22Rv1 (cell line): ENCODE measurements around the gene RPN2.

Experiments
- H3K27ac ChIP-seq: fragments of 450-650 bp; 2 replicates; pipeline ENCODE4 v1.5.1; 2017
- ZFX ChIP-seq: fragments of 450-650 bp; IDR thresholded peaks from 2 replicates; pipeline ENCODE4 v1.6.1; 2017; ENCODE audit warnings: antibody characterized with exemption, borderline replicate concordance
- TF ChIP-seq, protein P1 (sequence below): fragments of 450-650 bp; IDR thresholded peaks from 2 replicates; pipeline ENCODE4 v1.5.1; 2017; ENCODE audit warnings: mild to moderate bottlenecking

RPN2 gene

DNA sequence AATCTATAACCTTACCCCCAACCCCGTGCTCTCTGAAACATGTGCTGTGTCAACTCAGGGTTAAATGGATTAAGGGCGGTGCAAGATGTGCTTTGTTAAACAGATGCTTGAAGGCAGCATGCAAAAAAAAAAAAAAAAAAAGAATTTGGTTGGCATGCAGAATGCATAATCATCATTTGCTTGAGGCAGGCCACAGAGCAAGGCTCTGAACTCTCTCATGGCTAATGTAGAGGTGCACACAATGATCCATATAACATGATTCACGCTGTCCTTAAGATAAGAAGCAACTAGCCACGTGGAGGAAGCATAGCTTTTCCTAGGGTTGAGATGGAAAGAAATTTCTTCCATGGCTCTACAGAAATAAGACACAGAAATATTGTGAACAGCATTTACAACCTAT lies 27.6 kb upstream of the RPN2 start:
- no peak overlapping the region for H3K27ac ChIP-seq
- TF ChIP-seq ZFX = no peak
- TF ChIP-seq, protein P1, sequence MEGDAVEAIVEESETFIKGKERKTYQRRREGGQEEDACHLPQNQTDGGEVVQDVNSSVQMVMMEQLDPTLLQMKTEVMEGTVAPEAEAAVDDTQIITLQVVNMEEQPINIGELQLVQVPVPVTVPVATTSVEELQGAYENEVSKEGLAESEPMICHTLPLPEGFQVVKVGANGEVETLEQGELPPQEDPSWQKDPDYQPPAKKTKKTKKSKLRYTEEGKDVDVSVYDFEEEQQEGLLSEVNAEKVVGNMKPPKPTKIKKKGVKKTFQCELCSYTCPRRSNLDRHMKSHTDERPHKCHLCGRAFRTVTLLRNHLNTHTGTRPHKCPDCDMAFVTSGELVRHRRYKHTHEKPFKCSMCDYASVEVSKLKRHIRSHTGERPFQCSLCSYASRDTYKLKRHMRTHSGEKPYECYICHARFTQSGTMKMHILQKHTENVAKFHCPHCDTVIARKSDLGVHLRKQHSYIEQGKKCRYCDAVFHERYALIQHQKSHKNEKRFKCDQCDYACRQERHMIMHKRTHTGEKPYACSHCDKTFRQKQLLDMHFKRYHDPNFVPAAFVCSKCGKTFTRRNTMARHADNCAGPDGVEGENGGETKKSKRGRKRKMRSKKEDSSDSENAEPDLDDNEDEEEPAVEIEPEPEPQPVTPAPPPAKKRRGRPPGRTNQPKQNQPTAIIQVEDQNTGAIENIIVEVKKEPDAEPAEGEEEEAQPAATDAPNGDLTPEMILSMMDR = no peak

GRCh38 chr20:37152284-37152683 lies 26.8 kb upstream of the RPN2 start:
- TF ChIP-seq, protein P1 = no peak
- TF ChIP-seq ZFX = no peak

DNA sequence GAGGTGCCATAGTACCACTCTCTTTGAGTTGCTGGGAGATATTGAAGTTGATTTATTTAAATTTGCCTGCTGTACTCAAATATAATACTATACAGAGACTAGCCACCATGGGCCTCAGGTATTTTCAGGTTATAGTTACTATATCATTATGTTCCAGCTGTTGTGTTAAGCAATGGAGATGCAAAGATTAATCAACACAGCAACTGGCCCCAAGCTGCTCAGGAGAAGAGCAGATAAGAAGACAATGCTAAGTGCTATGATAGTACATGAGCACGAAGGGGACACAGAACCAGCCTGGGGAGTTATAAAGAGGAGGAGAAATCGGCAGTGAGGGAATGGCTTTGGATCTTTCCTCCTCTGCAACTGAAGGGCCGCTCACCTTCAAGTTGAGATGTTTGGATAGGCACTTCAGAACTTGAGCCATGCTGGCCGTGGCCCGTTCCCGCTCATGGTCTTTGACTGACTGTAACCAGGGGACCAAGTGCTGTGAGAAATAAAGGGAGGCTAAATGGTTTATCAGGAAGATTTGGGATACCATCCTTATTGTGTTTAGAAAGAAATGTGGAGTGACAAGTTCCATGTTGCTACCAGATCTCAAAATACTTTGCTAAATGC lies 24.3 kb upstream of the RPN2 start:
- TF ChIP-seq, protein P1 = no peak
- TF ChIP-seq ZFX = no peak
- no peak overlapping the region for H3K27ac ChIP-seq

More at GRCh38 chr20:37152284-37152683, 26.8 kb upstream of the RPN2 start:
- no peak overlapping the region for H3K27ac ChIP-seq

DNA sequence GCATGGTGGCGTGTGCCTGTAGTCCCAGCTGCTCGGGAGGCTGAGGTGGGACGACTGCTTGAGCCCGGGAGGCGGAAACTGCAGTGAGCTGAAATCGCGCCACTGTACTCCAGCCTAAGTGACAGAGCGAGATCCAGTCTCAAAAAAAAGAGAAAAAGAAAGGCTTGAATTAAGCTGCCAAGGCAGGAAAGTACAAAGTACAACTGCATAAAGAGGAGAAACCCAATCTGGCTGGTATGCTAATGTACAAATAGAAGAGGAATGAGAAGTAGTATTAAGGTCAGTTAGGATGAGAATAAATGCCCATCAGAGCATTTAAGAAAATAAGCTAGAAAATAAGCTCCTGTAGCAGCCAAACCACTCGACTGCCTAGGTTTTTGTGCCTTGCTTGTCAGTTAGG lies 23.1 kb upstream of the RPN2 start:
- no peak for TF ChIP-seq ZFX
- TF ChIP-seq, protein P1 = no peak
- H3K27ac ChIP-seq = no peak overlapping the region

DNA sequence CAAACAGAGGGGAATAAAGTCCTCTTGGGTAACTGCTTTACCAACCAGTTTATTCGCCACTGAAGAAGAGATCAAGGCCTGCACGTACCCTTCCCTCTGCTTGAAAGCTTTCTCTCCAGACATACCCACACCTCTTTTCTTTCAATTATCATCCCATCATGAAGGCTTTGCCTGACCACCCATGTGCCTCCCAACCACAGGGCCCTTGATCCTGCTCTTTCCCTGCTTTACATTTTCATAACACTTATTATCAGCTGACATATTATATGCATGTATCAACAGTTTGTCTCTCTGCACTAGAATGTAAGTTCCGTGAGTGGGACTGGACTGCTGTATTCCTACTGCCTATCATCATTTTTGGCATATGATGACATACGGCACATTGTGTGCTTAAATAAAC lies 20.9 kb upstream of the RPN2 start:
- 0 out of 2 replicates have a peak overlapping the region, but pooled peaks have one; percentile 26 for H3K27ac ChIP-seq
- no peak for TF ChIP-seq ZFX
- TF ChIP-seq, protein P1 = no peak

GRCh38 chr20:37160683-37161082 lies 18.4 kb upstream of the RPN2 start:
- TF ChIP-seq, protein P1 = no peak
- TF ChIP-seq ZFX = no peak
- no peak overlapping the region for H3K27ac ChIP-seq

DNA sequence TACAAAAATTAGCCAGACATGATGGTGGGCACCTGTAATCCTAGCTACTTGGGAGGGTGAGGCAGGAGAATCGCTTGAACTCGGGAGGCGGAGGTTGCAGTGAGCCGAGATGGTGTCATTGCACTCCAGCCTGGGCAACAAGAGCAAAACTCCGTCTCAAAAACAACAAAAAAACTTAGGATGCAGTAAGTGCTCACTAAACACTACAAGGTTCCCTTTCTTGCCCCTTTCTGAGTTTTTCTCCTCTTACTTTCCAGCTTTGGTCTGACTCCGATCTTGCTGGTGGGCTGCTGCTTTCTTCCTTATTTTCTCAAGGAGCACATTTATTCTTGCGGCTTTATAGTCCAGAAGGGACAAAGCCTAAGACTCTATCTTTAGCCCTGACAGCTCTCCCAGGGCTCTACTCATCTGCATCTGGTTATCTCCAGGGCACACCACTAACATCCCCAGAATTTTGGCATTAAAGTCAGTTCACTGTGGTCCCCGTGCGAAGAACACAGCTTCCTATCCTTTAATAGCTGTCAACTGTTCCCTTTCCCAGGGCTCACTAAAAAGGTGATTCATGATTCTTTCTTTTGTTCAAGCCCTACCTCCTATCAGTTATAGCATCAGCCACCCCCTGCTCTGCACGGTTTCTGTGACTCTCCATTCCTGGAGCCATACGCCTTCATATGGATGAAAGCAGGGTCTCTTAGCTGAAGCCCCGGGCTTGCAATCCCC lies 17.1 kb upstream of the RPN2 start:
- TF ChIP-seq, protein P1 = no peak
- no peak for TF ChIP-seq ZFX
- H3K27ac ChIP-seq = no peak overlapping the region
